NCI-H460 (cell line): ENCODE data around the gene HOXC4. TPM values are rescaled to one million over a fixed set of nuclear protein-coding genes. Genes with fewer than 3 reads are reported as not detected.
"Not testable (repeated sequence)": the region's sequence is repeated elsewhere in the genome, so short reads cannot be mapped to it uniquely, and the experiment has no call there.

ENCODE experiments used
- DNase-seq: peaks from one replicate; pipeline ENCODE4 v3.0.0-alpha.2; 2016; ENCODE audit warnings: low read depth; ENCODE audit errors: extremely low read depth
- small RNA-seq, 2 experiments: library from RNA; depleted of rRNA; stranded (forward); fragments of <200 nt; gene quantifications; one replicate each; pipeline ENCODE3, GENCODE V24; 2014
- total RNA-seq: library from RNA; depleted of rRNA; stranded (reverse); fragments of >200 nt; shearing (Covaris generic); gene quantifications from 2 replicates; pipeline ENCODE4 v1.2.3, GENCODE V29; 2014; rRNA removed

HOXC4 gene
- total RNA-seq, 1 experiment from 2014 or later: 0.12 TPM

GRCh38 chr12:54081581-54082396 is 28.2 kb downstream of the HOXC4 start:
- not testable (repeated sequence) for DNase-seq

GRCh38 chr12:54082397-54082892 is 28.8 kb downstream of the HOXC4 start:
- no peak for DNase-seq

GRCh38 chr12:54088011-54088410 is 34.4 kb downstream of the HOXC4 start:
- DNase-seq: not testable (repeated sequence)

DNA sequence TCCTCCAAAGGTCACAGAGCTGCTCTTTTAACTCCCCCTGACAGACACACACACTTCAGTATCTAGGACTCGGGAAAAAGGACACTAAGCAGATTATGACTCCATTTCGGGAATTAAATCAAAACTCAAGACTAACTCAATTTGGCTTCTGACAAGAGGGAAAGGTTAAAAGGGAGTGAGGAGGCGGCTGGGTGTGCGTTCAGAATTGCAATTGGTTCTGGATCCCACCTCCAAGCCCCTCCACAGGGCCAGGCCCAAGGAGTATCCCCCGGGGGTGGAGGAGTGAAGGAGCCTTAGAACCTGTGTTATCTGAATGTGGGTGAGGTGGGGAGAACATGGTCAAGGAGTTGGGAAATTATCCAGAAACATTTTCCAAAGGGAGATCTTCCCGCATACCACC is 35.8 kb downstream of the HOXC4 start:
- DNase-seq: not testable (repeated sequence)

- not testable (repeated sequence) for DNase-seq
These were observed 36.7 kb downstream of the HOXC4 start for GRCh38 chr12:54090312-54090711.

GRCh38 chr12:54092943-54093342 is 39.3 kb downstream of the HOXC4 start:
- not testable (repeated sequence) for DNase-seq

DNA sequence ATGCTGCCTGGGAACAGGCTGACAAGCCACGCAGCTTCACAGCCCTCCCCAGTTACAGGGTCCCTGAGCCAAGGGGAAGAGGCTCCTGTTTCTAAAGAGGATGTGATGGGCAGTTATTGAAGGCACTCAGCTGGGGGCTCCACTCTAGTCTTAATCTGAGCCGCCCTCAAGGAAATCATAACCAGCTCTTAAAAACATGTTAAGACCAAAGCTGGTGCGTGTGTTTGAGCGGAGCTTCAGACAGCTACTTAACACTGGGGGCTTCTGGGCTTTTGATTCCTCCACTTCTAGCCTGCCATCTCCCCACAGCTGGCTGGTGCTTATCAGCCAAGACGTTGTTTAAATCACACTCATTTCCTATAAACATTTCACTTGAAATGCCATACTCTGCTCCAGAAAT is 42.3 kb downstream of the HOXC4 start:
- not testable (repeated sequence) for DNase-seq

DNA sequence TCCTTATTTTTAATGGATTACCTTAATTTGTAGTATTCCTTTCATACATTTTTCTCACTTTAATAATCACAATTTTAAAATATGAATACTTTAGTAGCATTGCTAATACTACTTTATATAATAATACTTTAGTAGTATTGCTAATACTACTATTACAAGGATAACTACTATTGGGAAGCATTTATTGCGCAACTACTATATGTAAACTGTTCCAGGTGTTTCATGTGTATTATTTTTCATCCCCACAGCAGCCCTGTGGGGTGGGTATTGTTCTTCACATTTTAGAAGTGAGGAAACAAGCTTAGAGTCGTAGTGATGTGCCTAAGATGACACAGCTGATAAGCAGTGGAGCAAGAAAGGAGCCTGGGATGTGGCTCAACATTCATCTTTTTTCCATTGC is 45.0 kb downstream of the HOXC4 start:
- not testable (repeated sequence) for DNase-seq

- not testable (repeated sequence) for DNase-seq
These were observed 47.0 kb downstream of the HOXC4 start for GRCh38 chr12:54100588-54100987.

- not testable (repeated sequence) for DNase-seq
These were observed 48.6 kb downstream of the HOXC4 start for GRCh38 chr12:54102223-54102622.

GRCh38 chr12:54103827-54104226 is 50.2 kb downstream of the HOXC4 start:
- DNase-seq: not testable (repeated sequence)

Small RNA genes lying within 50 kb of the gene (small RNA-seq; reads per million reads assigned to genes)
- gene HOXC5 (0 reads per million in 2 experiments), gene MIR615 (0.15 to 3.5 reads per million in 2 experiments), gene RF00019 (0 reads per million in 2 experiments)

Other genes starting within 250 kb of the HOXC4 start
- gene HOXC13, start 115.0 kb upstream of the HOXC4 start, total RNA-seq: 4.4 and 4.9 TPM in 2 replicates
- gene HOXC12, start 98.9 kb upstream of the HOXC4 start, total RNA-seq: not detected in 2 replicates
- gene HOXC11, start 80.7 kb upstream of the HOXC4 start, total RNA-seq: 0.29 and 0.42 TPM in 2 replicates
- gene HOTAIR, start 78.9 kb upstream of the HOXC4 start, total RNA-seq: 0.17 TPM in 1 of 2 replicates, not detected in the other
- gene HOXC10, start 68.7 kb upstream of the HOXC4 start, total RNA-seq: 0.59 TPM in 1 of 2 replicates, not detected in the other
- gene HOXC9, start 53.7 kb upstream of the HOXC4 start, total RNA-seq: 3.7 and 3.8 TPM in 2 replicates
- gene HOXC8, start 44.9 kb upstream of the HOXC4 start, total RNA-seq: 1.3 and 1.7 TPM in 2 replicates
- gene HOXC6, start 25.4 kb upstream of the HOXC4 start, total RNA-seq: 0.89 and 1.4 TPM in 2 replicates
- 0.07 and 0.20 TPM in 2 replicates for gene HOXC5, start 20.8 kb upstream of the HOXC4 start, total RNA-seq
- 44.2 and 49.8 TPM in 2 replicates for gene SMUG1, start 135.2 kb downstream of the HOXC4 start, total RNA-seq
- gene CBX5, start 226.3 kb downstream of the HOXC4 start, total RNA-seq: 41.6 and 48.5 TPM in 2 replicates
- gene HNRNPA1, start 226.9 kb downstream of the HOXC4 start, total RNA-seq: 612 and 670 TPM in 2 replicates
- gene NFE2, start 247.2 kb downstream of the HOXC4 start, total RNA-seq: 0.69 and 0.72 TPM in 2 replicates